ENCODE results near the gene ARPC1B. TPM values are rescaled to one million over a fixed set of nuclear protein-coding genes. Genes with fewer than 3 reads are reported as not detected.
"Not testable (repeated sequence)": the region's sequence is repeated elsewhere in the genome, so short reads cannot be mapped to it uniquely, and the experiment has no call there.

The ARPC1B gene
- total RNA-seq, 8 experiments from 2014 or later = 2.6 to 396 (median 23.9) TPM

- ATAC-seq (replicated peaks in 6 of 8) = no peak
- Histone ChIP-seq H3K4me3 (no peak overlapping the region), H3K4me1 (replicated peaks in 1 of 2) (no peaks in the 10 kb centered on the region), H3K27ac (no peak overlapping the region)
- 89 to 100% (median 92%) methylated on average over 1 to 8 of the region's 16 CpGs; no CpG with 5 or more reads in 2 of the 10 experiments for WGBS, 10 experiments
- in situ Hi-C loops (cut with MboI; ENCODE audit: low pct_unique_long_range_greater_than_20kb in 2 of 9, low sequenced_read_pairs in 9 of 9, unreplicated experiment in 9 of 9) = no loop called here
Observed at GRCh38 chr7:99357701-99358490, 16.6 kb upstream of the ARPC1B start.

- H3K4me1 ChIP-seq (replicated peaks in 1 of 2); H3K4me3 ChIP-seq; in situ Hi-C loops (cut with MboI; ENCODE audit: low pct_unique_long_range_greater_than_20kb in 2 of 9, low sequenced_read_pairs in 9 of 9, unreplicated experiment in 9 of 9); H3K27ac ChIP-seq; ATAC-seq (replicated peaks in 6 of 8): not testable (repeated sequence)
- WGBS, 10 experiments = 80 to 100% (median 93%) methylated on average over 1 to 9 of the region's 15 CpGs; no CpG with 5 or more reads in 3 of the 10 experiments
Observed at GRCh38 chr7:99358521-99358920, 16.0 kb upstream of the ARPC1B start.

GRCh38 chr7:99359465-99360154 is 14.9 kb upstream of the ARPC1B start:
- WGBS, 10 experiments = 67 to 100% (median 92%) methylated on average over 2 to 22 of the region's 22 CpGs
- H3K4me1 ChIP-seq (replicated peaks in 1 of 2) = no peaks in the 10 kb centered on the region
- in situ Hi-C loops (cut with MboI; ENCODE audit: low pct_unique_long_range_greater_than_20kb in 2 of 9, low sequenced_read_pairs in 9 of 9, unreplicated experiment in 9 of 9) = no loop called here
- H3K27ac ChIP-seq = no peak overlapping the region
- no peak overlapping the region for H3K4me3 ChIP-seq
- peak in 1 of 8 experiments; percentile 14 for ATAC-seq (replicated peaks in 6 of 8)

- WGBS, 10 experiments = 60 to 100% (median 97%) methylated on average over 1 to 3 of the region's 3 CpGs; no CpG with 5 or more reads in 4 of the 10 experiments
- Histone ChIP-seq H3K4me3 (no peak overlapping the region), H3K4me1 (replicated peaks in 1 of 2) (no peaks in the 10 kb centered on the region), H3K27ac (no peak overlapping the region)
- no peak for ATAC-seq (replicated peaks in 6 of 8)
- in situ Hi-C loops (cut with MboI; ENCODE audit: low pct_unique_long_range_greater_than_20kb in 2 of 9, low sequenced_read_pairs in 9 of 9, unreplicated experiment in 9 of 9) = no loop called here
Observed at GRCh38 chr7:99362801-99363200, 11.7 kb upstream of the ARPC1B start.

DNA sequence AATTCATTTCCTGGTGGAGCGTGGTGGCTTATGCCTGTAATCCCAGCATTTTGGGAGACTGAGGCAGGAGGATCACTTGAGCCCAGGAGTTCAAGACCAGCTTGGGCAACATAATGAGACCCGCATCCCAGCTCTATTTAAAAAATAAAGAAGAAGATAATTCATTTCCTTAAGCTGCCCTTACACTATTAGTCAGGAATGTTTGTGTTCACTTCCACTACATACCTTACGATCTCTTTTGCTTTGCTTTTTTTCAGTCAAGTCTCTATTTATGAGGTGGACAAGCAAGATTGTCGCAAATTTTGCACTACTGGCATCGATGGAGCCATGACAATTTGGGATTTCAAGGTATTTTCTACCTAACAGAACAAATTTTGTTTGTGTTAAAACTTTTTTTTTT is 11.2 kb upstream of the ARPC1B start:
- in situ Hi-C loops (cut with MboI; ENCODE audit: low pct_unique_long_range_greater_than_20kb in 2 of 9, low sequenced_read_pairs in 9 of 9, unreplicated experiment in 9 of 9) = no loop called here

DNA sequence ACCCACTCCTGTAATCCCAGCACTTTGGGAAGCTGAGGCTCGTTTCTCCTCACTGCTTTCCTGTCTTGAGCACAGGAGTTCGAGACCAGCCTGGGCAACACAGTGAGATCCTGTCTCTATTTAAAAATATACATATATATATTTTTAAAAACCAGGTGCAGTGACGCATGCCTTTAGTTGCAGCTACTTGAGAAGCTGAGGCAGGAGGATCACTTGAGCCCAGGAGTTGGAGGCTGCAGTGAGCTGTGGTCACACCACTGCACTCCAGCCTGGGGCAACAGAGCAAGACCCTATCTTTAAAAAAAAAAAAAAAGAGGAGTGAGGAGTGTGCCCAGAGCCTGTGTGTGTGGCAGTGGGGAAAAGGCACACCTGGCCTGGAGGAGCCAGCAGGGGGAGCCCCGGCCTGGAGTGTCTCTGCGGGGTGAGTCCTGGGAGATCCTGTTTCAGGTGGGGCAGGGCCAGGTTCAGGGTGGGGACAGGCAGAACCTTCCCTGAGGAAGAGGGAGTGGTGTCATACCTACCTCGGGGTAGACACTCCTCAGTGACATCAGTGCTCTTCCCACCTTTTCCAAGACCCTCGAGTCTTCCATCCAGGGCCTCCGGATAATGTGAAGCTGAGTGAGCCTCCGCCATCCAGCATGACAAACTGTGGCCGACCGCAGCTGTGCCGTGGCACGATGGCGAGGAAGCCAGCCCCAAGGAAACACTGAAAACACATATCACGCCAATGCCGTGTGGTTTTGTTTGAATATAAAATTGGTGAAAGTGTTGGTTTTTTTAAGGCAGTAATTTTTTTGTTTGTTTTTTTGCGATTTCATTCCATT is 9.0 kb upstream of the ARPC1B start:
- no peak overlapping the region for H3K27ac ChIP-seq
- no peak overlapping the region for H3K4me3 ChIP-seq
- in situ Hi-C loops (cut with MboI; ENCODE audit: low pct_unique_long_range_greater_than_20kb in 2 of 9, low sequenced_read_pairs in 9 of 9, unreplicated experiment in 9 of 9) = no loop called here
- no peaks in the 10 kb centered on the region for H3K4me1 ChIP-seq (replicated peaks in 1 of 2)
- 72 to 100% (median 86%) methylated on average over 1 to 13 of the region's 17 CpGs; no CpG with 5 or more reads in 2 of the 10 experiments for WGBS, 10 experiments
- ATAC-seq (replicated peaks in 6 of 8) = peak in 4 of 8 experiments; percentile 34 to 83 (median 56)

More for the DNA sequence above, 11.2 kb upstream of the ARPC1B start:
- Histone ChIP-seq H3K4me1 (replicated peaks in 1 of 2) (no peaks in the 10 kb centered on the region), H3K27ac (no peak overlapping the region), H3K4me3 (no peak overlapping the region)
- WGBS, 10 experiments = 80 to 100% (median 97%) methylated on average over 1 to 5 of the region's 5 CpGs
- ATAC-seq (replicated peaks in 6 of 8) = no peak

DNA sequence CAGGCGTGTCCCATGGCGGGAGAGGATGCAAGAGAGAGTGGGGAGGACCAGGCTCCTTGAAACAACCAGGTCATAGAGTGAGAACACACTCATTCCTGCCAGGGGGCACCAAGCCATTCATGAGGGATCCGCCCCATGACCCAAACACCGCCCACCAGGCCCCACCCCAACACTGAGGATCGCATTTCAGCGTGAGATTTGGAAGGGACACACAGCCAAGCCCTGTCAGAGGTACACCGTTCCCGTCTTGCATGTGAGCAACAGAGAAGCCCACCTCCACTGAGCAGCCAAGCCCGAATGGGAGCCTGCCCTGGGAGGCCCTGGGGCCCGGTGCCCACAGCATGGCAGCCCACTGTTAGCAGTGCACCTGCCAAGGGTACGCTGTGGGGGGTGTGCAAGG is 7.9 kb upstream of the ARPC1B start:
- Histone ChIP-seq H3K4me3 (no peak overlapping the region), H3K27ac (no peak overlapping the region), H3K4me1 (replicated peaks in 1 of 2) (no peaks in the 10 kb centered on the region)
- peak in 1 of 8 experiments; percentile 12 for ATAC-seq (replicated peaks in 6 of 8)
- in situ Hi-C loops (cut with MboI; ENCODE audit: low pct_unique_long_range_greater_than_20kb in 2 of 9, low sequenced_read_pairs in 9 of 9, unreplicated experiment in 9 of 9) = no loop called here
- 83 to 89% methylated on average over 2 to 4 of the region's 11 CpGs; no CpG with 5 or more reads in 8 of the 10 experiments for WGBS, 10 experiments

- Histone ChIP-seq H3K4me3 (no peak overlapping the region), H3K4me1 (replicated peaks in 1 of 2) (no peaks in the 10 kb centered on the region), H3K27ac (no peak overlapping the region)
- ATAC-seq (replicated peaks in 6 of 8) = no peak
- in situ Hi-C loops (cut with MboI; ENCODE audit: low pct_unique_long_range_greater_than_20kb in 2 of 9, low sequenced_read_pairs in 9 of 9, unreplicated experiment in 9 of 9) = no loop called here
- 71 to 100% (median 90%) methylated on average over 1 to 9 of the region's 13 CpGs; no CpG with 5 or more reads in 3 of the 10 experiments for WGBS, 10 experiments
Observed at GRCh38 chr7:99368750-99369389, 5.7 kb upstream of the ARPC1B start.

- no peak overlapping the region for H3K4me3 ChIP-seq
- 43 to 100% (median 72%) methylated on average over 1 to 7 of the region's 9 CpGs; no CpG with 5 or more reads in 1 of the 10 experiments for WGBS, 10 experiments
- ATAC-seq (replicated peaks in 6 of 8) = no peak
- H3K27ac ChIP-seq = no peak overlapping the region
- H3K4me1 ChIP-seq (replicated peaks in 1 of 2) = no peaks in the 10 kb centered on the region
- in situ Hi-C loops (cut with MboI; ENCODE audit: low pct_unique_long_range_greater_than_20kb in 2 of 9, low sequenced_read_pairs in 9 of 9, unreplicated experiment in 9 of 9) = no loop called here
Observed at GRCh38 chr7:99369767-99370391, 4.7 kb upstream of the ARPC1B start.

DNA sequence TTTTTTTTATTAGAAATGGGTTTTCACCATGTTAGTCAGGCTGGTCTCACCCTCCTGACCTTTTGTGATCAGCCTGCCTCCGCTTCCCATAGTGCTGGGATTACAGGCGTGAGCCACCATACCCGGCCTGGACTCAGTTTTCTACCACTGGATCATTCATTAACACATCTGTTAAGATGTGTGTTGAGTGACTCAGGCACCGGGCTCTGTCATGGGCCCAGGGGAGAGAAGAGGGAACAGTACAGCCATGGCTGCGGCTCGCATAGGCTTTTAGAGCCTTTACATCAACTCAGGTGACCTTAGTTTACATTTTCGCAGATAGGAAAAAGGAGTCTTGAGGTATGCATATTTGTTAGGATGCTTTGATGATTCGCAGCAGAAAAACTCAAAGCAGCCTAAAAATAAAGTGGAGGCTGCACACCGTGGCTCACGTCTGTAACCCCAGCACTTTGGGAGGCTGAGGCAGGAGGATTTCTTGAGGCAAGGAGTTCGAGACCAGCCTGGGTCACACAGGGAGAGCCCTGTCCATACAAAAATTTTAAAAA is 3.1 kb upstream of the ARPC1B start:
- H3K4me1 ChIP-seq (replicated peaks in 1 of 2) = no peaks in the 10 kb centered on the region
- no peak for ATAC-seq (replicated peaks in 6 of 8)
- 90 to 100% (median 100%) methylated on average over 1 to 7 of the region's 11 CpGs; no CpG with 5 or more reads in 4 of the 10 experiments for WGBS, 10 experiments
- in situ Hi-C loops (cut with MboI; ENCODE audit: low pct_unique_long_range_greater_than_20kb in 2 of 9, low sequenced_read_pairs in 9 of 9, unreplicated experiment in 9 of 9) = no loop called here
- H3K4me3 ChIP-seq = no peak overlapping the region
- H3K27ac ChIP-seq = no peak overlapping the region

DNA sequence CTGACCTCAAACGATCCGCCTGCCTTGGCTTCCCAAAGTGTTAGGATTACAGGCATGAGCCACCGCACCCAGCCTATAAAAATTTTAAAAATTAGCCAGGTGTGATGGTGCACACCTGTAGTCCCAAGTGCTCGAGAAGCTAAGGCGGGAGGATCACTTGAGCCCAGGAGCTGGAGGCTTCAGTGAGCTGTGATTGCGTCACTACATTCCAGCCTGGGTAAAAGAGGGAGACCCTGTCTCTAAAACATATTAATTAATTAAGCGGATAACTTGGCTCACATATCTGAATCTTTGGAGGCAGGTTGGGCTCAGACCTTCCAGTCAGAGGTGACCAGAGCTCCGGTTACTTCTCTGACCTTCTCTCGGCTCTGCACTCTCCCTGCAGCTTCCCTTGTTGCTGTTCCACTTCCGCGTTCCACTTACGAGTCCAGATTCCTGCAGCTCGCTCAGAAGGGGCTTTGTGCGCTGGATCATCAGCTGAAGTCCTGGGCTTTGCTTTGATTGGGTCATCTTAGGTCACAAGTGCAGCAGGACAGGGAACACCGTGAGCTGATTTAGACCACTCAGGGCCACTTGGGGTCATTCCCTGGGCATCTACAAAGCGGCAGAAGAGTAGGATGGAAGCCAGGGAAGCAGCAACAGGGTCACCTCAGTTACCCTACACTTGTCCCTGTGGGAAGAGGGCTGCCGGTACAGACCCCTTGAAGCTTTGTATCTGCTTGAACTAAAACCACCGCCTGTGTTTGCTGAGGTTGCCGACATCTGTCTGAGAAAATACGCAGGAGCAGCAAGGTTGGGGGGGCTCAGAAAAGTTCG is 2.0 kb upstream of the ARPC1B start:
- Histone ChIP-seq H3K4me1 (replicated peaks in 1 of 2) (no peaks in the 10 kb centered on the region), H3K27ac (no peak overlapping the region), H3K4me3 (no peak overlapping the region)
- WGBS, 10 experiments = 0 to 100% (median 60%) methylated on average over 1 to 9 of the region's 21 CpGs; no CpG with 5 or more reads in 2 of the 10 experiments
- in situ Hi-C loops (cut with MboI; ENCODE audit: low pct_unique_long_range_greater_than_20kb in 2 of 9, low sequenced_read_pairs in 9 of 9, unreplicated experiment in 9 of 9) = no loop called here
- ATAC-seq (replicated peaks in 6 of 8) = peak in 1 of 8 experiments; percentile 1

Measured in motor neuron (in vitro differentiated cells).